ENCODE data around the gene OR52L1.
"Not testable (repeated sequence)": the region's sequence is repeated elsewhere in the genome, so short reads cannot be mapped to it uniquely, and the experiment has no call there.

The OR52L1 gene

GRCh38 chr11:5986885-5987284, at the start of gene OR52L1:
Gene OR52L1 (minus strand): TSS chr11:5986985. CDS start chr11:5986930, 55 bp downstream.
- no peak for DNase-seq

GRCh38 chr11:6030708-6031405, 44.1 kb upstream of the OR52L1 start, which contains the start of gene OR56A1:
Gene OR56A1 (minus strand): TSS chr11:6030758. CDS start chr11:6027692, 3,066 bp downstream.
- no peak for DNase-seq

- no peak for DNase-seq
Measured at GRCh38 chr11:6027501-6027900, 40.7 kb upstream of the OR52L1 start.

- DNase-seq, result no peak
Measured at GRCh38 chr11:6025056-6025455, 38.3 kb upstream of the OR52L1 start.

DNA sequence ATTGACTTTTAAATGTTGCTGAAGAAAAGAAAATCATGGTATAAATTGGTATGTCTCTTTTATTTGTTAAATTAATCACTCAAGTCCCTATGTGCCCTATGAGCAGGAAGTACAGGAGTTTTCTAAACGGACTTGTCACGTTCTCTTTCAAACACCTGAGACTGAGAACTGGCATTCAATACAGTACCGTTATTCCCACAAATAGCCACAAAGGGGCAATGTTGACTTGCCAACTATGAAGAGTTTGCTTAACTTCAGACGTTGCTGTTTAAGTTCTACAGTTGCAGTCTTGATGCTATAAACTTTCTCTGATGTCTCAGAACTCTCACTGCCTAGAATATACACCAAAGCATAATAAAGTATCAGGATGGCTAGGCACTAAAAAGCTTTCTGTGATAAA, 36.2 kb upstream of the OR52L1 start:
- no peak for DNase-seq

DNA sequence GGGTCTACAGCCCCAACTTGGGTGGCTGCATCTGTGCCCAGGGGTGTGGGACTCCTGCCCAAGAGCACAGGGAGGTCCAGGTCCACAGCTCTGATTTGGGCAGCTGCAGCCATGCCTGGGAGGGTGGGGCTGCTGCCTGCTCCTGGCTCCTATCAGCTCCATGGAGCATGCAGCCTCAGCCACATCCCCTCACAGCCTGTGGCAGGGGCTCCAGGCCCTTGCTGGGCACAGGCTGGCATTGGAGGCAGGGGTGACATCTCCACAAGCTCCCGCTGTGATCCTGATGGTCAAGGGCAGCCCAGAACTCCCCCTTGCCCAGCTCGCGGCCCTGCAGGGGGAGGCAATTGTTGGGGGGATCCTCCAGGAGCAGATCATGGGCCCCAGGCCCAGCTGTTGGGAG, 26.3 kb upstream of the OR52L1 start:
- no peak for DNase-seq

- DNase-seq, result peak; percentile 66
Measured at GRCh38 chr11:6012035-6012668, 25.4 kb upstream of the OR52L1 start.

GRCh38 chr11:6006846-6007245, 20.1 kb upstream of the OR52L1 start, which contains the start of gene OR56A4:
Gene OR56A4 (minus strand): TSS chr11:6006946. CDS start chr11:6002992, 3,954 bp downstream.
- no peak for DNase-seq

DNA sequence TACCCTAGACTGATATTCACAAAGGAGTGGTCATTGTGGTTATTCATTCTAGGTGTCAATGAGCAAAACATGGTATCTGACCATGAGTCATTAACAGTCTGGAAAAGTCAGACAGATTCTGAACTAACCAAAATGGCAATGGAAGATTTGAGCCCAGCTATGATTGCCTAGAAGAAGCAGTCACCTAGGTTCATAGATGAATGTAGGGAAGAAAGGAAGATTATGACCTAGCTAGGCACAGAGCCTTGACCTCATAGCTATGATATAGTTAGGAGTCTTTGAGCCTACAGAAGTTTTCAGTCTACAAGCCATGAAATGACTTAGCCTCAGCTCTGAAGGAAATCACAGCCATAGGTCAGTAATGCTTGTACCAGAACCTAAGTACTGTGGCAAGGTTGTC, 19.6 kb upstream of the OR52L1 start:
- DNase-seq, result no peak

DNA sequence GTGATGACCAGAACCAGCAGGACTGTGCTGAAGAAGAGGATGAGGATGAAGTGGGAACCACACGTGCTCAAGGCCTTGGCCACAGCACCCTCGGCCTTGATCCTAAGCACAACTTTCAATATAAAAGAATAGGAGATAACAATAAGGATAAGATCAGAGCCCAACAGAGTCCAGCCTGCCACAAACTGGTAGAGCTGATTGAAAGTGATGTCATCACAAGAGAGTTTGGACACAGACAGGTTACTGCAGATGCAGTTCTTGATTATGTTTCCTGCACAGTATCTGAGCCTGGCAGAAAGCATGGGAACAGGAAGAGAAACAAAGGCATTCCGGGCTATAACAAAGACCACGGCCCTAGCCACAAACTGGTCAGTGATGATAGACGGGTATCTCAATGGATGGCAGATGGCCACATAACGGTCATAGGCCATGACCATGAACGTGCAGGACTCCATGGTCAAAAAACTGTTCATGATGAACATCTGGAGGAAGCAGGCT, 15.5 kb upstream of the OR52L1 start:
- no peak for DNase-seq

DNA sequence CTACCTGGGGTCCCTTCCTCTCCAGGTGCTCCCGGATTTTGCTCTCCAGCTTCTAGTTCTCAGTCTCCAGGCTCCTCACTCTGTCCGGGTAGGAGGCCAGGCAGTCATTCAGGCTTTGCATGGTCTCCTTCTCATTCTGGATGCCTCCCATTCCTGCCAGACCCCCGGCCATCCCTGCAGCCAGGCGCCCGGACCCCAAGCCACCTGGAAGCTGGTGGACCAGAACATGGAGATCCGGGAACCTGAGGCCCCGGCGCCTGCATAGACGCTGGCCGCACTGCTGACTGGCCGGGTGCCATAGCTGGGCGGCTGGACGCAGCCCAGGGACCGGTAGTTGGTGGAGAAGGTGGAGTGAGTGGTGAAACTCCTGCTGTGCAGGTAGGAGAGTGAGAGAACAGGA, 8.0 kb upstream of the OR52L1 start:
- DNase-seq, result no peak

DNA sequence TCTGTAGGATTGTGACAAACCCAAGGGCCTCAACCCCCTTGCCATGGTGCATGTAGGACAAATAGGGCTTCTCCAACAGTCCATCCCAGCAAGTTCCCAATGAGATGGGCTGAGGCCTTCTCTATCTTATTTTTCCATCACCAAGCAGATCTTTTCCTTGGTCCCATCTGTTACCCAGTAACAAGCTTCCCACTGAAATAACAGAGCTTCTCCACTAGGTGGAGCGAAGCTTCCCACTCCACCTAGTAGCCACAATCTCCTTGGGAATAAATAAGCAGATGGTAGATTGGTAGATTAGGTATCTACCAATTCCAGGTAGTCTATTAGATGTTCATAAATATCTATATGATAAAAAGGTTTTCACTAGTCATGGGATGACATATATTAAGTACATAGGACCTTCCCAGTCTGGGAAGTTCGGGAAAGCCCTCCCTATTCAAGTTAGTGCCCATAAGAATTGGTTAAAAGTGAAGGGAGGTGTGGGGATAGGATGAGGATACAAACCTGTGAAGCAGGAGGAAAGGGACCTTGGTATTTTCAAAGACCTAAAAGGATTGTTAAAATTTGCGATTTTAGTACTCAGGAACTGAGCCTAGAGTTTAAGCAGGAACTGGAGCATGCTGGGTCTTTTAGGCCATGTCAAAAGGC, 5.9 kb upstream of the OR52L1 start:
- no peak for DNase-seq

DNA sequence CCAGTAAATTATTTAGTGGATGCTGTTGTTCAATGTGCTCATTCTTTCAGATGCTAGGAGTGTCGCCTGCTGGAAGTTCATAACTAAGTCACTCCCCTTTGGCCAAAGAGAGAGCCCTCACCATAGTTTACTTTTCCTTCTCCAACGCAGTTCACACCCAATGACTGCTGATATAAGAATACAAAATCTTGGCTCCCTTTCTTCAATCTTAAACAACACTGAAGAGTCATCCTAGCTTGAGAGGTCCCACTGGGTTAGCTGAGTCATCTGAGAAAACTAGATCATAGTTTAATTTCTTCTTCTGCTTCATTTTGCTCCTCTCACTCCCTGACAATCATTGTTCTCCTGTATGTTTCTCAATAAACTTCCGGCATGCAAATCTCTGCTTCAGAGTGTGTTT, 5.4 kb upstream of the OR52L1 start:
- no peak for DNase-seq

DNA sequence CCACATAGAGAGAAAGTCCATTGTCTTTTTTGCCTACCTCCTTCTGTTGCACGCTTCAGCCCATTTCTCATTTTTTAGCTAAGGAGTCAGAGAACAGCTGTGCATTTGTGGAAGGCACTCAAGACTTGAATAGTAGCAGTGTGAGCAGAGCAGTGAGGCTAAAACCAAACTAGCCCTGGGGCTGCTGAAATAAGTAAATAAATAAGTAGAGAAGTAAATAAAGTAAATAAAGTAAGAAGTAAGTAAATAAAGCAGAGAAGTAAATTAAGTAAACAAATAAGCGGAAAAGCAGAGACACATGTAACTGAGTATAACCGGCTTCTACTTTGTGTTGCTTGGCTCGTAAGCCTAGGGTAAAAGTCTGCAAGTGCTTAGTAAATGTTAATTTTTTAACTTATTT, 2.4 kb upstream of the OR52L1 start:
- DNase-seq, result no peak

GRCh38 chr11:5983443-5983842, 3.3 kb downstream of the OR52L1 start:
- DNase-seq, result no peak

DNA sequence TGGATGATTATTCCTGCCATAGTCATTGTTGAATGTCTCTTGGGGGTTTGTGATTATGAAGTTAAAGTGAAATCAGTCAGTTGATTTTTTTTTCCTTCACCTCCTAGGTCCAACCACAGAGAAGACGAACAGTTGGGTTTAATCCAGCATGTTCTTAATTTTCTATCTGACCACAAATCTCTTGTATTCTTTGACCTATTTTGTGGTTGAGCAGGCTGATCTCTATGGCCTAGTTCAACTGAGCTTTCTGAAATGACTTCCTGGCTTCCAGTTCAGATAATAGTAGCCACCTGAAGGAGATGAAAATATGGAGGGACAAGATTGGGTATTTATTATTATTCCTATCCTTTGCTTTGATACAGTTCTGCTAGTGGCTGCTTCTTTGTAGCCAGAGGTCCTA, 13.3 kb downstream of the OR52L1 start:
- no peak for DNase-seq

GRCh38 chr11:5968394-5968793, 18.4 kb downstream of the OR52L1 start, which contains the start of gene OR56A5:
Gene OR56A5 (minus strand): TSS chr11:5968494. CDS start chr11:5968494, 0 bp downstream.
- DNase-seq, result no peak

GRCh38 chr11:5967708-5968107, 19.1 kb downstream of the OR52L1 start:
- no peak for DNase-seq

- no peak for DNase-seq
Measured at GRCh38 chr11:5966958-5967357, 19.8 kb downstream of the OR52L1 start.

- DNase-seq, result not testable (repeated sequence)
Measured at GRCh38 chr11:5960704-5961320, 26.0 kb downstream of the OR52L1 start.

GRCh38 chr11:5955586-5955985, 31.2 kb downstream of the OR52L1 start:
- DNase-seq, result no peak

DNA sequence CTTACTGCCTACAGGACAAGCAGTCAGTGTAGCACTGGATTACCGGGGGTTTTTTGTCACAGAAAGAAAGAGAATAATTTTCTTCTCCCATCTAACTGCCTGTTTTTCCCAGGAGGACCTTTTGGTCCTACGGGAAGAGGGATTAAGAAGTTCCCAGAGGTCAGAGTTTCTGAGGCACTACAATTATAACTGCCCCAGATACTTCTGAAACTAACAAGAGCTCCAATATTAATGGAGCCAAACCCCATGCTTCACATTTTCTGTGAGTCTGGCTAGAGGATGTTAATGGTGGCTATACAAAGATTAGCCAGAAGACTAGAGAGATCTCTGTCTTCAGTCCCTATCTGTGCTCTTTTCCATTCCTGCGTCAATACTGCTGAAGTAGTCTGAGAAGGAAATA, 44.8 kb downstream of the OR52L1 start, which contains the start of gene OR56A3:
TSS of gene OR56A3 (plus strand) at position 301 of the 400 bp plus-strand sequence. CDS start 5,096 bp downstream, outside the sequence.
- no peak for DNase-seq

DNA sequence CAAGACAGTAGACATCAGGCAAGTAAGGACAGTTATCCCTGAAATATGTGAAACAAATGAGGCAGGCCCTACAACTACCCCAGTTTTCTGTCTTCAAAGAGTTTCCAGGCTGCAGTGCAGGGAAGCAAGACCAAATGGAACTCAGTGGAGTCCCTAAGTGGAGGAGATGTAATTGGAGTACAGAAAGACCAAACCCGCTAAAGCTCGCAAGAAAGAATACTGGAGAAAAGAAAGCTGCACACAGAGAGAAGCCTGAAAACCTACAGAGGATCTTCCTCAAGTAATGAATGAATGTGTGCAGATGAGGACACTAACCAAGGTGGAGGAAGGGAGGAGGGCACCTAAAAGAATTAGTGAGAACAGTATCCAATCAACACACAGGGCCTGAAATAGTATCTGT, 46.0 kb downstream of the OR52L1 start:
- DNase-seq, result no peak

All from SIG-M5 (cell line).